HepG2 (cell line): ENCODE data around the gene ZFP64. TPM values are rescaled to one million over a fixed set of nuclear protein-coding genes. Genes with fewer than 3 reads are reported as not detected.

Experiments
- ATAC-seq: fragments of 200-7000 bp; cut with Tn5 transposase; 3 replicates; pipeline ENCODE4 v1.9.1; 2020; ENCODE audit warnings: mild to moderate bottlenecking, moderate library complexity
- BruUV-seq: library from RNA; stranded (reverse); fragments of 400-500 nt; replicated peaks from 2 replicates; lab custom pipeline; 2021; lab: Mats Ljungman, UMichigan
- CTCF ChIA-PET: fragments of 300-600 bp; formaldehyde crosslinking; extraction: SDS; loops from one replicate; lab custom pipeline; 2021; ENCODE audit warnings: low total read pairs, inconsistent platforms, low intra/inter-chr PET ratio; lab: Yijun Ruan, JAX
- POLR2A ChIA-PET: fragments of 350-600 bp; sonication (Branson Sonifier 250); formaldehyde crosslinking; loops from one replicate; lab custom pipeline; 2020; ENCODE audit warnings: antibody characterized with exemption, inconsistent platforms; lab: Yijun Ruan, JAX
- DNase-seq: peaks from one replicate; pipeline ENCODE4 v3.0.0-alpha.2; 2015; ENCODE audit warnings: low spot score
- FAIRE-seq: peaks from 3 replicates; lab custom pipeline; 2011; peaks lifted over from hg19 to GRCh38; lab: Jason Lieb, UNC
- H2AFZ ChIP-seq: one replicate; pipeline ENCODE4 v1.6.1; 2011; ENCODE audit warnings: low read length, inconsistent platforms
- H3K27ac ChIP-seq: fragments of 300-600 bp; 3 replicates; pipeline ENCODE4 v1.8.0; 2011; ENCODE audit warnings: mixed run types, mild to moderate bottlenecking, mixed read lengths, low read length, inconsistent platforms; ENCODE audit not compliant: insufficient read depth; ENCODE audit errors: extremely low read length
- H3K27me3 ChIP-seq, 2 experiments: fragments of 200-600 bp in 1 of 2; 2 replicates in 1 of 2; 3 replicates in 1 of 2; pipeline versions ENCODE4 v1.6.0 to v1.8.0; 2011; ENCODE audit warnings: low read length in 2 of 2, mild to moderate bottlenecking in 2 of 2, moderate library complexity in 2 of 2, inconsistent platforms in 1 of 2; ENCODE audit not compliant: insufficient read depth in 2 of 2, control insufficient read depth in 1 of 2
- H3K36me3 ChIP-seq, 2 experiments: fragments of 200-600 bp in 1 of 2; replicated peaks in 1 of 2; 2 replicates in 1 of 2; 3 replicates in 1 of 2; pipeline versions ENCODE4 v1.5.1 to v1.8.0; 2011; ENCODE audit warnings: low read length in 2 of 2, inconsistent platforms in 1 of 2; ENCODE audit not compliant: insufficient read depth in 2 of 2, control insufficient read depth in 1 of 2
- H3K4me1 ChIP-seq: 2 replicates; pipeline ENCODE4 v1.5.1; 2012; ENCODE audit warnings: low read length, inconsistent platforms; ENCODE audit not compliant: insufficient read depth
- H3K4me2 ChIP-seq: 2 replicates; pipeline ENCODE4 v1.6.0; 2011; ENCODE audit warnings: low read depth, low read length, inconsistent platforms
- H3K4me3 ChIP-seq, 3 experiments: fragments of 200-600 bp in 1 of 3; sonication (generic), shearing (Covaris generic) in 1 of 3; replicated peaks in 1 of 3; 2 replicates each; pipeline ENCODE4 v1.5.1; 2011 to 2016; ENCODE audit warnings: low read length in 3 of 3, inconsistent platforms in 2 of 3, low read depth in 2 of 3, mild to moderate bottlenecking in 2 of 3, control low read depth in 1 of 3, mixed read lengths in 1 of 3; ENCODE audit not compliant: insufficient read depth in 1 of 3
- H3K79me2 ChIP-seq: one replicate; pipeline ENCODE4 v1.6.1; 2011; ENCODE audit warnings: low read length, inconsistent platforms; ENCODE audit not compliant: insufficient read depth
- H3K9ac ChIP-seq: 2 replicates; pipeline ENCODE4 v1.6.0; 2011; ENCODE audit warnings: mild to moderate bottlenecking, low read depth, low read length, inconsistent platforms; ENCODE audit not compliant: insufficient read depth
- H3K9me3 ChIP-seq: 2 replicates; pipeline ENCODE4 v1.5.1; 2012; ENCODE audit warnings: mild to moderate bottlenecking, low read length
- H4K20me1 ChIP-seq: 2 replicates; pipeline ENCODE4 v1.6.0; 2011; ENCODE audit warnings: inconsistent platforms, mild to moderate bottlenecking, low read length, moderate library complexity; ENCODE audit not compliant: insufficient read depth
- KDM4B ChIP-seq: sonication (generic); formaldehyde crosslinking; IDR thresholded peaks from 2 replicates; pipeline ENCODE4 v1.4.0; 2020; ENCODE audit warnings: missing genetic modification reagents
- NONO ChIP-seq, 2 experiments: fragments of 450-650 bp in 1 of 2; sonication (generic) in 1 of 2; formaldehyde crosslinking in 1 of 2; IDR thresholded peaks in 1 of 2; conservative IDR thresholded peaks in 1 of 2; 2 replicates each; pipeline versions ENCODE4 v1.6.1 to v1.8.0; 2017 to 2022; ENCODE audit warnings: mild to moderate bottlenecking in 1 of 2, missing genetic modification reagents in 1 of 2, moderate library complexity in 1 of 2
- NR2F2 ChIP-seq: IDR thresholded peaks from 2 replicates; pipeline ENCODE4 v1.6.1; 2012; ENCODE audit warnings: low read depth, inconsistent platforms, borderline replicate concordance
- PAXIP1 ChIP-seq: sonication (generic); formaldehyde crosslinking; conservative IDR thresholded peaks from 2 replicates; pipeline ENCODE4 v1.4.0; 2020; ENCODE audit warnings: mild to moderate bottlenecking, missing genetic modification reagents, moderate library complexity
- REL ChIP-seq: sonication (generic); formaldehyde crosslinking; conservative IDR thresholded peaks from 2 replicates; pipeline ENCODE4 v1.8.0; 2022; ENCODE audit warnings: mild to moderate bottlenecking, missing genetic modification reagents, moderate library complexity
- SNRNP70 ChIP-seq: fragments of 200-400 bp; formaldehyde crosslinking; IDR thresholded peaks from 2 replicates; pipeline ENCODE4 v1.6.1; 2017; ENCODE audit warnings: mild to moderate bottlenecking, low read depth, low read length, moderate library complexity
- TP53 ChIP-seq: sonication (generic); formaldehyde crosslinking; conservative IDR thresholded peaks from 2 replicates; pipeline ENCODE4 v1.4.0; 2020; ENCODE audit warnings: missing genetic modification reagents
- ZBTB14 ChIP-seq: sonication (generic); formaldehyde crosslinking; IDR thresholded peaks from 2 replicates; pipeline ENCODE4 v1.4.0; 2020; ENCODE audit warnings: missing genetic modification reagents
- ZFP1 ChIP-seq: IDR thresholded peaks from 2 replicates; pipeline ENCODE4 v1.6.1; 2016
- ZNF121 ChIP-seq: sonication (generic); formaldehyde crosslinking; IDR thresholded peaks from 2 replicates; pipeline ENCODE4 v1.5.0; 2020; ENCODE audit warnings: mild to moderate bottlenecking, missing genetic modification reagents
- ZNF33A ChIP-seq: sonication (generic); formaldehyde crosslinking; IDR thresholded peaks from 2 replicates; pipeline ENCODE4 v1.5.1; 2020; ENCODE audit warnings: missing genetic modification reagents, mild to moderate bottlenecking, moderate library complexity, borderline replicate concordance
- ZNF609 ChIP-seq: sonication (generic); formaldehyde crosslinking; IDR thresholded peaks from 2 replicates; pipeline ENCODE4 v1.4.0; 2020; ENCODE audit warnings: mild to moderate bottlenecking, missing genetic modification reagents, borderline replicate concordance
- ZNF839 ChIP-seq: sonication (generic); formaldehyde crosslinking; IDR thresholded peaks from 2 replicates; pipeline ENCODE4 v1.4.0; 2020; ENCODE audit warnings: missing genetic modification reagents, mild to moderate bottlenecking, borderline replicate concordance
- WGBS: methylation state at CpG from one replicate; pipeline ENCODE4 v1.1.6; 2017; ENCODE audit warnings: low lambda C conversion rate; 5-methylcytosine and 5-hydroxymethylcytosine counted together
- in situ Hi-C: cut with HindIII; loops from 2 replicates; pipeline ENCODE4 v1.10.0; 2017; ENCODE audit warnings: low pct_unique_long_range_greater_than_20kb; ENCODE audit not compliant: extremely low pct_ligation_motif_present
- intact Hi-C: fragments of 100-400 bp; cut with micrococcal nuclease; formaldehyde crosslinking; loops from one replicate; pipeline ENCODE4 v1.10.0; 2022; ENCODE audit not compliant: unreplicated experiment
- polyA plus RNA-seq, 8 experiments: library from polyadenylated mRNA; depleted of rRNA in 3 of 8; stranded (reverse) in 7 of 8; unstranded in 1 of 8; fragments of >200 nt; fragmentation: Illumina TruSeq in 4 of 8; extraction: Trizol in 4 of 8; gene quantifications; 2 replicates each; pipeline versions ENCODE4 v1.2.1 to v1.2.3, GENCODE V29; 2011 to 2016; ENCODE audit warnings: low read depth in 4 of 8, missing spikeins in 1 of 8, mixed read lengths in 1 of 8; ENCODE audit not compliant: insufficient read depth in 1 of 8
- total RNA-seq, 5 experiments: library from RNA; depleted of rRNA; stranded (reverse); fragments of >200 nt; fragmentation: Illumina TruSeq; extraction: Trizol; gene quantifications; 2 replicates each; pipeline ENCODE4 v1.2.3, GENCODE V29; 2016; ENCODE audit warnings: low read depth in 1 of 5

Gene ZFP64
- total and polyA plus RNA-seq, 2 of the 13 experiments (the other 11 are each of a cell fraction or from before 2014, with no cell fraction given) = 12.0 to 24.3 TPM

GRCh38 chr20:52118016-52118623 lies 73.5 kb downstream of the ZFP64 start (continued):
- TF ChIP-seq NONO (IDR thresholded peaks at IDR 0.05) = no peak
- TF ChIP-seq NONO (CRISPR knock-in tag; conservative IDR thresholded peaks at IDR 0.05) = no peak
- no peak for TF ChIP-seq REL (CRISPR knock-in tag)
- TF ChIP-seq ZNF33A (CRISPR knock-in tag) = no peak
- no peak for TF ChIP-seq ZBTB14
- no peak for TF ChIP-seq PAXIP1
- TF ChIP-seq ZNF839 (CRISPR knock-in tag) = no peak

- Histone ChIP-seq H3K9ac (no peak overlapping the region), H2AFZ (no peak overlapping the region), H3K79me2 (no peaks in the 10 kb centered on the region), H3K27me3 (no peaks in the 10 kb centered on the region), H4K20me1 (no peaks in the 10 kb centered on the region), H3K27ac (no peak overlapping the region), H3K9me3 (no peaks in the 10 kb centered on the region), H3K4me3 (no peak overlapping the region), H3K36me3 (no peaks in the 10 kb centered on the region), H3K4me2 (no peak overlapping the region), H3K4me1 (0 out of 2 replicates have a peak, but pooled peaks cover 4% of the 10 kb centered on the region)
- no TSS peak for BruUV-seq
- FAIRE-seq (no peak), ATAC-seq (peak; percentile 30; the same call in 1 of the 3 replicates), DNase-seq (no peak)
- in situ Hi-C loops (no loop called here), intact Hi-C loops (no loop called here)
- ChIA-PET CTCF (no interaction called here), POLR2A (no interaction called here)
- WGBS = 86% methylated on average over 6 of the region's 6 CpGs
- TF ChIP-seq ZFP1 (CRISPR knock-in tag) = no peak
- no peak for TF ChIP-seq TP53 (CRISPR knock-in tag)
- TF ChIP-seq SNRNP70 = no peak
- no peak for TF ChIP-seq ZNF121 (CRISPR knock-in tag)
- no peak for TF ChIP-seq KDM4B (CRISPR knock-in tag)
- no peak for TF ChIP-seq NR2F2
- no peak for TF ChIP-seq ZNF609 (CRISPR knock-in tag)
These were observed 81.1 kb downstream of the ZFP64 start for GRCh38 chr20:52110456-52110855.
